D341Med (cell line): ENCODE results near the gene SDK1.
"Not testable (repeated sequence)": the region's sequence is repeated elsewhere in the genome, so short reads cannot be mapped to it uniquely, and the experiment has no call there.

Source experiments
- DNase-seq: peaks from one replicate; pipeline ENCODE4 v3.0.0; 2012; ENCODE audit warnings: low spot score

Gene SDK1

DNA sequence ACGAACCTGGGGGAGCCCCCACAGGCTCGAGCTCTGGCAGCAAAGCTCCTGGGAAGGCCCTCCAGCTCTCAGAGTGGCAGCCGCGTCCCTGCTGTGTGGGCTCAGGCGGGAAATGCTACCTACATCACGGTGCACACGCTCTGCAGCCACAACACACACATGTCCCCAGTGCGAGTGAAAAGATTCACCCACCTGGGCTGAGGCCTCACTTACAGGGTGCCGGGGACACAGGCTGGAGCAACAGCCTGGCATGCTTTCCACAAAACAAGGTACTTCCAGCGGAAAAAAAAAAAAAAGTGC is 970.6 kb downstream of the SDK1 start:
- no peak for DNase-seq

- DNase-seq: no peak
These were observed 971.1 kb downstream of the SDK1 start for GRCh38 chr7:4272141-4272540.

GRCh38 chr7:4273566-4274230 is 972.6 kb downstream of the SDK1 start:
- DNase-seq: no peak

- no peak for DNase-seq
These were observed 973.2 kb downstream of the SDK1 start for GRCh38 chr7:4274286-4274685.

DNA sequence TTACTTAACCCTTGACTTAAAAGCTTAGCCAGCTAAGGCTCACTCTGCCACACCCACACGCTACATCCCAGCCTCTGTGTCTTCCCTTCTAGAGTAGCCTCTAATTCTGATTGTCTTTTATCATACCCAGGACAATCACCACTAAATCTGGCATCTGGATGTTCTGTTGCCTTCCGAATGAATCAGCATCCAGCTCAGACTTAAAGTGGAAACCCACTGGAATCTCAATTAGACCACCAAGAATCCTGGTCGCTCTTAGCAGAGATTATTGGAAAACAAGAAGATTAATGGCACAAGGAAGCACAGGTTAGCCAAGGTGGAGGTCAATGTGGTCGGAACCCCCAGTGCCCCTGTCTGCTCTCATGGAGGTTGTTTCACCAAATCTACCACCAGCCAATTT is 976.9 kb downstream of the SDK1 start:
- no peak for DNase-seq

DNA sequence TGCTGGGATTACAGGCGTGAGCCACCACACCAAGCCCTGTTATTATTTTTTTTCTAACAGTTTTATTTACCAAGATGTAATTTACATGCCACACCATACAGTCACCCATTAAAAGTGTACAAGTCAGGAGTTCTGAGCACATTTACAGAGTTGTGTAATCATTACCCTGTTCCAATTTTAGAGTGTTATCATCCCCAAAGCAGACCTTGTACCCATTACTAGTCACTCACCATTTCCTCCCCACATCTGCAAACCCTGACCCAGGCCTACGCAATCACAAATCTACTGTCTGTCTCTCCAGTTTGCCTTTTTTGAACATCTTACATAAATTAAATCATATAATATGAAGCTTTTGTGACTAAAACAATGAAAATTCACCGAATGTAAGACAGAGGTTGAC is 978.2 kb downstream of the SDK1 start:
- DNase-seq: no peak

- no peak for DNase-seq
These were observed 980.4 kb downstream of the SDK1 start for GRCh38 chr7:4281231-4281993.

- DNase-seq: no peak
These were observed 981.6 kb downstream of the SDK1 start for GRCh38 chr7:4282434-4283223.

GRCh38 chr7:4286351-4286750 is 985.3 kb downstream of the SDK1 start:
- DNase-seq: no peak

DNA sequence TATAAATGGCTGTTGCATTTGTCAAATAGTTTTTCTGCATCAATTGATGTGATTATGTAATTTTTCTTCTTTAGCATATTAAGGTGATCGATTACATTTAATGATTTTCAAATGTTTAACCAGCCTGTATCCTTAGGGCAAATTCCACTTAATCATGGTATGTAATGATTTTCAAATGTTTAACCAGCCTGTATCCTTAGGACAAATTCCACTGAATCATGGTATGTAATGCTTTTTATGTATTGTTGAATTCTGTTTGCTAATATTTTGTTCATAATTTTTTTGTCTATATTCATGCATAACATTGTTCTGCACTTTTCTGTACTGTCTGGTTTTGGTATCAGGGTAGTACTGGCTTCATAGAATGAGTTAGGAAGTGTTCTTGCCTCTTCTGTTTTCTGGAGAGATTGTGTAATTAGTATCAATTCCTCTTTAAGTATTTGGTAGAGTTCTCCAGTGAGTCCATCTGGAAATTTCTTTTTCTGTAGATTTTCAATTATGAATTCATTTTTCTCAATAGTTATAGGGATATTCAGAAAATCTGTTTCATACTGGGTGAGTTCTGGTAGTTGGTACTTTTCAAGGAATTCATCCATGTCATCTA is 987.8 kb downstream of the SDK1 start:
- no peak for DNase-seq

- DNase-seq: no peak
These were observed 996.3 kb downstream of the SDK1 start for GRCh38 chr7:4297165-4297917.

DNA sequence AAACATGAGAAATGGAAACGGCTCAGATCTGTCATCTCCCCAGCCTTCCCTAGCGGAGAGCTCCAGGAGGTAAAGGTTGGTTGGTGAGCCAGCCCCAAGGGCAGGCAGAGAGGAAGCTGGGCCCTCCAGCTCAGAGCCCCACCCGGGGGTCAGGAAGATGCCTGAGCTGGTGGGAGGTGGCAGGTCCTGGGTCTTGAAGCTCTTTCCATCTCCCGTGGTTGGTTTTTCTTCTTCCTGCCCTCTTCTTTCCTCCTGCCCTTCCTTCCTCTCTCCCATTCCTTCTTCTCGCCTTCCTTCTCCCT is 996.8 kb downstream of the SDK1 start:
- DNase-seq: no peak

- DNase-seq: no peak
These were observed 998.4 kb downstream of the SDK1 start for GRCh38 chr7:4299431-4299830.

DNA sequence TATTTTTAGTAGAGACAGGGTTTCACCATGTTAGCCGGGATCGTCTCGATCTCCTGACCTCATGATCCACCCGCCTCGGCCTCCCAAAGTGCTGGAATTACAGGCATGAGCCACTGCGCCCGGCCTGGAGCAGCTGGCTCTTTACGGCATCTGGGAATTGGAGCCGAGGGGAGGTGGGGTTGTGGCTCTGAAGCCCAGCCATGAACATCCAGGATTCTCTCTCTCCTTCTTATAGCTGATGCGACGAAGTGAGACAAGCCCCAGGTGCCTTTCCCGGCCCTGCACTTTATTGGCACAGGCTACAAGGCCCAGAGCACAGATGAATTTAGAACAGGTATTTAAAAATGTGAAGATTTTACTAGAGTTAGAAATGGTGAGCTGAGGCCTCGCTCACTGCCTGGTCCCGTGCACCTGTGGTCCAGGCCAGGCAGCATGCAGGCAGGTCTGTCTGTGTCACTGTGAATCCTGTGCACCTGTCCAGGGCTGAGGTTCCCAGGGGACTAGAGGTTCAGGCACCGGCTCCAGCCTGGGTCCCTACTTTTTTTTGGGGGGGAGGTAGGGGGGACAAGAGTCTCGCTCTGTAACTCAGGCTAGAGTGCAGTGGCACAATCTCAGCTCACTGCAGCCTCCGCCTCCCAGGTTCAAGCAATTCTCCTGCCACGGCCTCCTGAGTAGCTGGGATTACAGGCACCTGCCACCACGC is 1001.3 kb downstream of the SDK1 start:
- DNase-seq: no peak

GRCh38 chr7:4307316-4308204 is 1006.5 kb downstream of the SDK1 start:
- no peak for DNase-seq

DNA sequence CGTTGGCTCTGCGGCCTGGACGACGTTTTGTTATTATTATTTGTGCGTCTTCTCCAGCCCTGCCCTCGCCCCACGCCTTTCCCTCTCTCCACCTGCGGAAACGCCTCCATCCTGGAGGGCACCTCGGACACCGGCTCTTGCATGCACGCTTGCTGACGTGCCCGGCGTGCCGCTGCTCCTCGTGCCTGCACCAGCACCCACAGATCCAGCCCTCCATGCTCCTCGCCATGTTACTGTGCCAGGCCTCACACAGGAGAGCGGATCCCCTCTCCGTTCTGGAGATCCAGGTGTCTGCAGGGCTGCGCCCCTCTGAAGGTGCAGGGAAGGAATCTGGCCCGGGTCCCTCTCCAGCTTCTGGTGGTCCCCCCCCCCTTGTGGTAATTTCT is 1007.1 kb downstream of the SDK1 start:
- no peak for DNase-seq

DNA sequence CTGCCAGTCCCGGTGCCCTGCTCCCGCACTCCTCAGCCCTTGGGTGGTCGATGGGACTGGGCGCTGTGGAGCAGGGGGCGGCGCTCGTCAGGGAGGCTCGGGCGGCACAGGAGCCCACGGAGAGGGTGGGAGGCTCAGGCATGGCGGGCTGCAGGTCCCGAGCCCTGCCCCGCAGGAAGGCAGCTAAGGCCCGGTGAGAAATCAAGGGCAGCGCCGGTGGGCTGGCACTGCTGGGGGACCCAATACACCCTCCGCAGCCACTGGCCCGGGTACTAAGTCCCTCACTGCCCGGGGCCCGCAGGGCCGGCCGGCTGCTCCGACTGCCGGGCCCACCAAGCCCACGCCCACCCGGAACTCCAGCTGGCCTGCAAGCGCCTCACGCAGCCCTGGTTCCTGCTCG is 1012.9 kb downstream of the SDK1 start:
- DNase-seq: not testable (repeated sequence)

DNA sequence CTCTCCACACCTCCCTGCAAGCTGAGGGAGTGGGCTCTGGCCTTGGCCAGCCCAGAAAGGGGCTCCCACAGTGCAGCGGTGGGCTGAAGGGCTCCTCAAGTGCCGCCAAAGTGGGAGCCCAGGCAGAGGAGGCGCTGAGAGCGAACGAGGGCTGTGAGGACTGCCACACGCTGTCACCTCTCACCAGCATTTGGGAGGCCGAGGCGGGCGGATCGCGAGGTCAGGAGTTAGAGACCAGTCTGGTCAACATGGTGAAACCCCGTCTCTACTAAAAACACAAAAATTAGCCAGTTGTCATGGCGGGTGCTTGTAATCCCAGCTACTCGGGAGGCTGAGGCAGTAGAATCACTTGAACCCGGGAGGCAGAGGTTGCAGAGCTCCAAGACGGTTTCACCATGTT is 1013.3 kb downstream of the SDK1 start:
- not testable (repeated sequence) for DNase-seq
